GM23338 (cell line): ENCODE measurements around the gene LDLR. TPM values are rescaled to one million over a fixed set of nuclear protein-coding genes. Genes with fewer than 3 reads are reported as not detected.
"Not testable (repeated sequence)": the region's sequence is repeated elsewhere in the genome, so short reads cannot be mapped to it uniquely, and the experiment has no call there.

Experiments
- ATAC-seq: fragments of 200-7000 bp; cut with Tn5 transposase; 3 replicates; pipeline ENCODE4 v1.9.1; 2020
- DNase-seq: peaks from one replicate; pipeline ENCODE4 v3.0.0-alpha.2; 2015; ENCODE audit warnings: low spot score
- H2AFZ ChIP-seq: fragments of 200-600 bp; sonication (generic); 2 replicates; pipeline ENCODE4 v1.8.0; 2016; ENCODE audit warnings: antibody characterized with exemption, mild to moderate bottlenecking, moderate library complexity
- H3F3A ChIP-seq: fragments of 200-600 bp; sonication (generic); replicated peaks from 2 replicates; pipeline ENCODE4 v1.8.0; 2017; ENCODE audit warnings: antibody characterized with exemption, mixed run types, low read depth
- H3K27ac ChIP-seq: fragments of 200-600 bp; sonication (generic); 2 replicates; pipeline ENCODE4 v1.6.1; 2016; ENCODE audit warnings: low read depth
- H3K27me3 ChIP-seq: fragments of 200-600 bp; sonication (generic); 2 replicates; pipeline ENCODE4 v1.8.0; 2016; ENCODE audit warnings: mild to moderate bottlenecking, mixed run types, moderate library complexity; ENCODE audit not compliant: insufficient read depth
- H3K36me3 ChIP-seq: fragments of 200-600 bp; sonication (generic); 2 replicates; pipeline ENCODE4 v1.8.0; 2016; ENCODE audit warnings: mild to moderate bottlenecking; ENCODE audit not compliant: insufficient read depth
- H3K4me1 ChIP-seq: fragments of 200-600 bp; sonication (generic); 2 replicates; pipeline ENCODE4 v1.8.0; 2016; ENCODE audit warnings: mild to moderate bottlenecking, moderate library complexity; ENCODE audit not compliant: insufficient read depth
- H3K4me2 ChIP-seq: fragments of 200-600 bp; sonication (generic); 2 replicates; pipeline ENCODE4 v1.7.1; 2017; ENCODE audit warnings: mixed run types
- H3K4me3 ChIP-seq: fragments of 200-600 bp; sonication (generic); 2 replicates; pipeline ENCODE4 v1.6.1; 2016; ENCODE audit warnings: mixed run types
- H3K79me2 ChIP-seq: fragments of 200-600 bp; sonication (generic); replicated peaks from 2 replicates; pipeline ENCODE4 v1.8.0; 2017; ENCODE audit warnings: mild to moderate bottlenecking; ENCODE audit not compliant: insufficient read depth
- H3K9me2 ChIP-seq: fragments of 200-600 bp; sonication (generic); 2 replicates; pipeline ENCODE4 v1.8.0; 2017; ENCODE audit not compliant: insufficient read depth
- H4K20me1 ChIP-seq: fragments of 200-600 bp; sonication (generic); replicated peaks from 2 replicates; pipeline ENCODE4 v1.8.0; 2017; ENCODE audit warnings: mild to moderate bottlenecking; ENCODE audit not compliant: insufficient read depth
- H3K27ac Mint-ChIP-seq: 2 replicates; pipeline ENCODE4 v1.8.0; 2020; ENCODE audit warnings: inconsistent platforms, mild to moderate bottlenecking, moderate library complexity, mixed read lengths
- H3K27me3 Mint-ChIP-seq: 3 replicates; pipeline ENCODE4 v1.8.0; 2022; ENCODE audit warnings: low read depth, mild to moderate bottlenecking, moderate library complexity, mixed read lengths, inconsistent platforms; ENCODE audit not compliant: insufficient read depth, poor library complexity
- H3K36me3 Mint-ChIP-seq: 3 replicates; pipeline ENCODE4 v1.8.0; 2021; ENCODE audit warnings: low read depth, mild to moderate bottlenecking, inconsistent platforms, moderate library complexity, mixed read lengths
- H3K4me1 Mint-ChIP-seq: 3 replicates; pipeline ENCODE4 v1.8.0; 2020; ENCODE audit warnings: mild to moderate bottlenecking, inconsistent platforms, mixed read lengths
- H3K4me3 Mint-ChIP-seq: 3 replicates; pipeline ENCODE4 v1.8.0; 2021; ENCODE audit warnings: moderate library complexity, mild to moderate bottlenecking, inconsistent platforms, mixed read lengths
- H3K9me3 Mint-ChIP-seq: 3 replicates; pipeline ENCODE4 v1.8.0; 2020; ENCODE audit warnings: moderate library complexity, mild to moderate bottlenecking, inconsistent platforms, mixed read lengths
- CREB1 ChIP-seq: fragments of 250-450 bp; sonication (Bioruptor Pico); IDR thresholded peaks from 2 replicates; pipeline ENCODE4 v1.5.0; 2020; ENCODE audit warnings: low read depth, mild to moderate bottlenecking, moderate library complexity
- EZH2 ChIP-seq: fragments of 200-600 bp; sonication (generic); IDR thresholded peaks from one replicate; pipeline ENCODE4 v1.8.0; 2017; ENCODE audit warnings: antibody characterized with exemption, mild to moderate bottlenecking, low read depth; ENCODE audit not compliant: unreplicated experiment
- EZH2phosphoT487 ChIP-seq: fragments of 200-600 bp; sonication (generic); IDR thresholded peaks from one replicate; pipeline ENCODE4 v1.8.1; 2018; ENCODE audit warnings: antibody characterized with exemption; ENCODE audit not compliant: unreplicated experiment
- JUNB ChIP-seq: IDR thresholded peaks from one replicate; pipeline ENCODE4 v1.6.1; 2016; ENCODE audit warnings: antibody characterized with exemption; ENCODE audit not compliant: unreplicated experiment
- NANOG ChIP-seq: IDR thresholded peaks from 2 replicates; pipeline ENCODE4 v1.6.1; 2016; ENCODE audit warnings: antibody characterized with exemption, borderline replicate concordance
- POLR2AphosphoS5 ChIP-seq: IDR thresholded peaks from 2 replicates; pipeline ENCODE4 v1.6.1; 2016; ENCODE audit warnings: antibody characterized with exemption, low read depth
- STAT1 ChIP-seq: IDR thresholded peaks from one replicate; pipeline ENCODE4 v1.6.1; 2016; ENCODE audit warnings: antibody characterized with exemption; ENCODE audit not compliant: unreplicated experiment
- ZNF114 ChIP-seq: fragments of 250-450 bp; sonication (Bioruptor Pico); IDR thresholded peaks from 2 replicates; pipeline ENCODE4 v1.5.0; 2020; ENCODE audit warnings: mild to moderate bottlenecking, moderate library complexity
- ZNF331 ChIP-seq: fragments of 250-450 bp; sonication (Bioruptor Pico); IDR thresholded peaks from 2 replicates; pipeline ENCODE4 v1.5.0; 2020; ENCODE audit warnings: low read depth, mild to moderate bottlenecking, moderate library complexity
- ZNF462 ChIP-seq: fragments of 250-450 bp; sonication (Bioruptor Pico); IDR thresholded peaks from 2 replicates; pipeline ENCODE4 v1.5.0; 2020; ENCODE audit warnings: mild to moderate bottlenecking, moderate library complexity
- polyA plus RNA-seq: library from polyadenylated mRNA; unstranded; fragments of >200 nt; fragmentation: Nextera tagmentation; extraction: Ambion mirVana; gene quantifications from 2 replicates; pipeline ENCODE4 v1.2.1, GENCODE V29; 2016
- total RNA-seq: library from RNA; depleted of rRNA; stranded (reverse); fragments of >200 nt; shearing (Covaris generic); gene quantifications from 2 replicates; pipeline ENCODE4 v1.2.3, GENCODE V29; 2014
- TF ChIP-seq, protein P1 (sequence below), 2 experiments: fragments of 200-600 bp in 1 of 2; sonication (generic) in 1 of 2; conservative IDR thresholded peaks; 2 replicates each; pipeline versions ENCODE4 v1.5.1 to v1.6.1; 2016 to 2017; ENCODE audit warnings: antibody characterized with exemption in 2 of 2, low read depth in 2 of 2, mild to moderate bottlenecking in 2 of 2, moderate library complexity in 1 of 2
- TF ChIP-seq, protein P2 (sequence below): IDR thresholded peaks from 2 replicates; pipeline ENCODE4 v1.6.1; 2016; ENCODE audit warnings: antibody characterized with exemption

LDLR gene
- total and polyA plus RNA-seq, 2 experiments from 2014 or later: 57.6 to 180 TPM

- no peak for TF ChIP-seq ZNF331
- TF ChIP-seq, protein P1, sequence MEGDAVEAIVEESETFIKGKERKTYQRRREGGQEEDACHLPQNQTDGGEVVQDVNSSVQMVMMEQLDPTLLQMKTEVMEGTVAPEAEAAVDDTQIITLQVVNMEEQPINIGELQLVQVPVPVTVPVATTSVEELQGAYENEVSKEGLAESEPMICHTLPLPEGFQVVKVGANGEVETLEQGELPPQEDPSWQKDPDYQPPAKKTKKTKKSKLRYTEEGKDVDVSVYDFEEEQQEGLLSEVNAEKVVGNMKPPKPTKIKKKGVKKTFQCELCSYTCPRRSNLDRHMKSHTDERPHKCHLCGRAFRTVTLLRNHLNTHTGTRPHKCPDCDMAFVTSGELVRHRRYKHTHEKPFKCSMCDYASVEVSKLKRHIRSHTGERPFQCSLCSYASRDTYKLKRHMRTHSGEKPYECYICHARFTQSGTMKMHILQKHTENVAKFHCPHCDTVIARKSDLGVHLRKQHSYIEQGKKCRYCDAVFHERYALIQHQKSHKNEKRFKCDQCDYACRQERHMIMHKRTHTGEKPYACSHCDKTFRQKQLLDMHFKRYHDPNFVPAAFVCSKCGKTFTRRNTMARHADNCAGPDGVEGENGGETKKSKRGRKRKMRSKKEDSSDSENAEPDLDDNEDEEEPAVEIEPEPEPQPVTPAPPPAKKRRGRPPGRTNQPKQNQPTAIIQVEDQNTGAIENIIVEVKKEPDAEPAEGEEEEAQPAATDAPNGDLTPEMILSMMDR (conservative IDR thresholded peaks at IDR 0.05; ENCODE audit: low read depth in 2 of 2): no peak
- no peak for TF ChIP-seq EZH2phosphoT487
- no peak for TF ChIP-seq ZNF114 (CRISPR knock-in tag)
- TF ChIP-seq, protein P2, sequence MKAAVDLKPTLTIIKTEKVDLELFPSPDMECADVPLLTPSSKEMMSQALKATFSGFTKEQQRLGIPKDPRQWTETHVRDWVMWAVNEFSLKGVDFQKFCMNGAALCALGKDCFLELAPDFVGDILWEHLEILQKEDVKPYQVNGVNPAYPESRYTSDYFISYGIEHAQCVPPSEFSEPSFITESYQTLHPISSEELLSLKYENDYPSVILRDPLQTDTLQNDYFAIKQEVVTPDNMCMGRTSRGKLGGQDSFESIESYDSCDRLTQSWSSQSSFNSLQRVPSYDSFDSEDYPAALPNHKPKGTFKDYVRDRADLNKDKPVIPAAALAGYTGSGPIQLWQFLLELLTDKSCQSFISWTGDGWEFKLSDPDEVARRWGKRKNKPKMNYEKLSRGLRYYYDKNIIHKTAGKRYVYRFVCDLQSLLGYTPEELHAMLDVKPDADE: no peak
- no peak for TF ChIP-seq POLR2AphosphoS5
- no peak for TF ChIP-seq STAT1
- TF ChIP-seq CREB1 (CRISPR knock-in tag): no peak
- TF ChIP-seq JUNB: no peak
- no peak for TF ChIP-seq ZNF462 (CRISPR knock-in tag)
- no peak for TF ChIP-seq EZH2
- TF ChIP-seq NANOG: no peak
- Histone ChIP-seq H3K9me2 (no peaks in the 10 kb centered on the region), H3K4me1 (peaks cover 35% of the 10 kb centered on the region), H3K27me3 (no peaks in the 10 kb centered on the region), H2AFZ (no peak overlapping the region), H3F3A (peaks cover 29% of the 10 kb centered on the region), H3K36me3 (peaks cover 18% of the 10 kb centered on the region), H3K4me2 (peak overlapping the region; percentile 66), H3K79me2 (peaks cover 41% of the 10 kb centered on the region), H3K27ac (peak overlapping the region; percentile 89), H3K4me3 (peak overlapping the region; percentile 99), H4K20me1 (peaks cover 32% of the 10 kb centered on the region)
- Mint-ChIP-seq H3K36me3 (peaks cover 33% of the 10 kb centered on the region), H3K9me3 (no peaks in the 10 kb centered on the region; the same call in 2 of the 3 replicates), H3K4me1 (peaks cover 28% of the 10 kb centered on the region), H3K27me3 (peaks cover 15% of the 10 kb centered on the region), H3K4me3 (peak overlapping the region; percentile 92), H3K27ac (peak overlapping the region; percentile 97)
- no peak for DNase-seq
- ATAC-seq: no peak
Observed at GRCh38 chr19:11088506-11089253, 583 bp upstream of the LDLR start.

DNA sequence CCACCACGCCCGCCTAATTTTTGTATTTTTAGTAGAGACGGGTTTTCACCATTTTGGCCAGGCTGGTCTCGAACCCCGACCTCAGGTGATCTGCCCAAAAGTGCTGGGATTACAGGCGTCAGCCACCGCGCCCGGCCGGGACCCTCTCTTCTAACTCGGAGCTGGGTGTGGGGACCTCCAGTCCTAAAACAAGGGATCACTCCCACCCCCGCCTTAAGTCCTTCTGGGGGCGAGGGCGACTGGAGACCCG, 676 bp downstream of the LDLR start:
- H3K36me3 ChIP-seq: peaks cover 30% of the 10 kb centered on the region
- peak overlapping the region; percentile 97 for H3K27ac Mint-ChIP-seq
- peak; percentile 26 for ATAC-seq
- peaks cover 35% of the 10 kb centered on the region for H3K4me1 Mint-ChIP-seq
- peaks cover 54% of the 10 kb centered on the region for H3K79me2 ChIP-seq
- peaks cover 44% of the 10 kb centered on the region for H3K4me1 ChIP-seq
- peak overlapping the region; percentile 99 for H3K4me3 ChIP-seq
- peak overlapping the region; percentile 92 for H3K4me3 Mint-ChIP-seq
- peak overlapping the region; percentile 66 for H3K4me2 ChIP-seq
- H3K27me3 ChIP-seq, DNase-seq, H2AFZ ChIP-seq, H3K9me2 ChIP-seq, H3K9me3 Mint-ChIP-seq: not testable (repeated sequence)
- peaks cover 44% of the 10 kb centered on the region for H4K20me1 ChIP-seq
- H3K36me3 Mint-ChIP-seq: peaks cover 44% of the 10 kb centered on the region
- peak overlapping the region; percentile 89 for H3K27ac ChIP-seq
- peaks cover 13% of the 10 kb centered on the region for H3K27me3 Mint-ChIP-seq
- peaks cover 37% of the 10 kb centered on the region for H3F3A ChIP-seq
